NK-92 (cell line): Measurements from ENCODE around the gene ZNF546.
A peak's percentile ranks its signal among the peaks of the same experiment; 100 is the strongest.
"Not testable (repeated sequence)": the region's sequence is repeated elsewhere in the genome, so short reads cannot be mapped to it uniquely, and the experiment has no call there.

ENCODE experiments used
- DNase-seq: peaks from one replicate; lab custom pipeline; 2025; ENCODE audit not compliant: unreplicated experiment; lab: John Stamatoyannopoulos, UW

The ZNF546 gene

GRCh38 chr19:39996811-39997637, at the start of gene ZNF546:
TSS of gene ZNF546 (plus strand) at chr19:39997060. CDS start at chr19:39998327, 1,267 bp downstream.
- DNase-seq = peak; percentile 59

GRCh38 chr19:39949026-39949747, 47.7 kb upstream of the ZNF546 start:
- no peak for DNase-seq

- no peak for DNase-seq
These were observed 45.7 kb upstream of the ZNF546 start for GRCh38 chr19:39951065-39951650.

DNA sequence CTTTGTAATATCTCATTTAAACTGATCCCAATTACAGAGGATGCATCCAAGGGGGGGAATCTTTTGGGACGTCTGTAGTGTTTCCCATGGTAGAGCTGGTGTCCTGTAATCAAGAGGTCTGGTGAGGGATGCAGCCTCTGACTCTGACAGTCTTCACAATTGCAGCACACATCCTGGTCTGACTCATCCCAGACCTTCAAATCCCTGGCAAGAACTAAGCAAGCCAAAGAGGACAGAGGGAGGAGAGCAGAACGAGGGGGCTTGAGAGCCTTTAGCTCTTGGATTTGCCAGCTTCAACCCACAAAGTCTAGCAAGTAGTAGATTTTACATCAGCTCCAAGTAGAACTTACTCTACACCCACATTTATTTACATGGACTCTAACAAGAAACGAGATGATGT, 45.2 kb upstream of the ZNF546 start:
- DNase-seq = no peak

GRCh38 chr19:39953915-39954314, 42.9 kb upstream of the ZNF546 start:
- DNase-seq = no peak

DNA sequence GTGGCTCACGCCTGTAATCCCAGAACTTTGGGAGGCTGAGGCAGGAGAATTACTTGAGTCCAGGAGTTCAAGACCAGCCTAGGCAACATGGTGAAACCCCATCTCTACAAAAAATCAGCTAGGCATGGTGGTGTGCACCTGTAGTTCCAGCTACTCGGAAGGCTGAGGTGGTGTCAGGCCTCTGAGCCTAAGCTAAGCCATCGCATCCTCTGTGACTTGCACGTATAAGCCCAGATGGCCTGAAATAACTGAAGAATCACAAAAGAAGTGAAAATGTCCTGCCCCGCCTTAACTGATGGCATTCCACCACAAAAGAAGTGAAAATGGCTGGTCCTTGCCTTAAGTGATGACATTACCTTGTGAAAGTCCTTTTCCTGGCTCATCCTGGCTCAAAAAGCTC, 39.0 kb upstream of the ZNF546 start:
- not testable (repeated sequence) for DNase-seq

DNA sequence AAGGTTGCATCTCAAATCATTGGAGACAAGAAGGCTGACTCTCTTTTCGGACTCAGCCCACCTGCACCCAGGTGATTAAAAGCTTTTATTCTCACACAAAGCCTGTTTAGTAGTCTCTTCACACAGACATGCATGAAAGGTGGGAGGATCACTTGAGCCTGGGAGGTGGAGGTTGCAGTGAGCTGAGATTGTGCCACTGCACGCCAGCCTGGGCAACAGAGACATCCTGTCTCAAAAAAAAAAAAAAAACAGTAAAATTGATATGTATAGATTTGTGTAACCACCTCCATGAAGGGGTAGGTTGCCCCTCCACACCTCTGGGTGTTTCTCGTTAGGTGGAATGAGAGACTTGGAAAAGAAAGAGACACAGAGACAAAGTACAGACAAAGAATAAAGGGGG, 37.9 kb upstream of the ZNF546 start:
- not testable (repeated sequence) for DNase-seq

GRCh38 chr19:39959407-39959806, 37.5 kb upstream of the ZNF546 start:
- not testable (repeated sequence) for DNase-seq

DNA sequence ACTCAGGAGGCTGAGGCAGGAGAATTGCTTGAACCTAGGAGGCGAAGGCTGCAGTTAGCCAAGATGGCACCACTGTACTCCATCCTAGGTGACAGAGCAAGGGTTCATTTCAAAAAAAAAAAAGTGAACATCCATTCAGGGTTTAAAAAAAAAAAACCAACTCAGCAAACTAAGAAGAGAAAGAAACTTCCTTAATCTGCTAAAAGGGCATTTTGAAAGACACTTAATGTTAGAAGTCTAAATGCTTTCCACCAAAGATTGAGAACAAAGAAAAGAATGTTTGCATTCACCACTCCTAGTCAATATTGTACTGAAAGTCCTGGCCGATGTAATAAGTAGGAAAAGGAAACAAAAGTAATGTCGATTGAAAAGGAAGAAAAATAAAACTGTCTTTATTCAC, 33.0 kb upstream of the ZNF546 start:
- DNase-seq = no peak

- DNase-seq = no peak
These were observed 30.2 kb upstream of the ZNF546 start for GRCh38 chr19:39966617-39967016.

- no peak for DNase-seq
These were observed 29.3 kb upstream of the ZNF546 start for GRCh38 chr19:39967561-39967960.

DNA sequence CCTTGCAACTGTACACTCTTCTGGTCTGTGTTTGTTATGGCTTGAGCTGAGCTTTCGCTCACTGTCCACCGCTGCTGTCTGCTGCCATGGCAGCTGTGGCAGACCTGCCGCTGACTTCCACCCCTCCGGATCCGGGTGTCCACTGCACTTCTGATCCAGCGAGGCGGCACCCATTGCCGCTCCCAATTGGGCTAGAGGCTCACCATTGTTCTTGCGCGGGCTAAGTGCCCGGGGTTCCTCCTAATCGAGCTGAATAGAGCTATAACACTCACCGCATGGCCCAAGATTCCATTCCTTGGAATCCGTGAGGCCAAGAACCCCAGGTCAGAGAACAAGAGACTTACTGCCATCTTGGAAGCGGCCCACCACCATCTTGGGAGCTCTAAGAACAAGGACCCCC, 28.1 kb upstream of the ZNF546 start:
- no peak for DNase-seq

GRCh38 chr19:39969266-39969665, 27.6 kb upstream of the ZNF546 start:
- DNase-seq = no peak

GRCh38 chr19:39969681-39970424, 27.0 kb upstream of the ZNF546 start:
- DNase-seq = no peak

DNA sequence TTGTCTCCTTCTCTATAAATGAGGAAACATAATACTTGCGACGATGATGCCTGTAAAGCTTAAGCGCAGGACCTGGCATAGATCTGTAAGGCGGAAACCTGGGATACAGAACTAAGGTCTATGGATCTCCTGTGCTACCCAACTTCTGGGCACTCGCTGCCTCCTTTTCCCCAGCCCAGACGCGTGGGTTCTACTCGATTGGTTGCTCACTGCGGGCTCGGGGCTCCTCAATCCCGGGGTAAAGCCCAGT, 26.5 kb upstream of the ZNF546 start:
- DNase-seq = no peak

- DNase-seq = peak; percentile 82
These were observed 26.0 kb upstream of the ZNF546 start, which contains the start of gene PSMC4 for GRCh38 chr19:39970675-39971379. TSS of gene PSMC4 (plus strand) at chr19:39971165. CDS start at chr19:39971203, 38 bp downstream.

DNA sequence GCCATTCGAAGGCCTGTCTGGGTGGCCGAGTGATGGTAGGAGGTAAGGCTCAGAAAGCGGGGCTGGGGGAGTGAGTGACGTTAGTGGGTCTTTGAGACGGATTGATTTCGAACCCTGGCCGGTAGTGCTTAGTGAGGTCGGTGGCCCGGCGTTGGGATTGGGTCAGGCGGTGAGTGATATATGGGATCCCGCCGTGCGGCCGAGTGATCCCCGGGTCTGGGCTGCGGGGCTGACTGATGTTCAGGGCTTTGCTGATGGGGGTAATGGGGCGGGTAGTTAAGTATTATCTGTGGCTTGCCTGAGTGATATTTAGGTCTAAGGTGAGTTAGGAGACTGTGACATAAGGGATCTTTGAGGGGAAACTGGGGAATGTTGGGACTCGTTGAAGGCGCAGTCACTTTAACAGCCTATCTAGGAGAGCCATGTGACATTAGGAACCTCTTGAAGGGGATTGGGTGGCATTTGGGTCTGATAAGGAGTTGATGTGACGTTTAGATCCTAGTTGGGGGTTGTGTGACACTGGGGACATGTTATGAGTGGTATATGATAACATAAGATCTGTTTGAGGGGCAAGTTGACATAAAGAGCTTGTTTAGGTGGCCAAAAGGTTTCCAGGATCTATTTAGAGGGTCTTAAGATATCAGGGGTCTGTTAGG, 25.4 kb upstream of the ZNF546 start:
- no peak for DNase-seq

DNA sequence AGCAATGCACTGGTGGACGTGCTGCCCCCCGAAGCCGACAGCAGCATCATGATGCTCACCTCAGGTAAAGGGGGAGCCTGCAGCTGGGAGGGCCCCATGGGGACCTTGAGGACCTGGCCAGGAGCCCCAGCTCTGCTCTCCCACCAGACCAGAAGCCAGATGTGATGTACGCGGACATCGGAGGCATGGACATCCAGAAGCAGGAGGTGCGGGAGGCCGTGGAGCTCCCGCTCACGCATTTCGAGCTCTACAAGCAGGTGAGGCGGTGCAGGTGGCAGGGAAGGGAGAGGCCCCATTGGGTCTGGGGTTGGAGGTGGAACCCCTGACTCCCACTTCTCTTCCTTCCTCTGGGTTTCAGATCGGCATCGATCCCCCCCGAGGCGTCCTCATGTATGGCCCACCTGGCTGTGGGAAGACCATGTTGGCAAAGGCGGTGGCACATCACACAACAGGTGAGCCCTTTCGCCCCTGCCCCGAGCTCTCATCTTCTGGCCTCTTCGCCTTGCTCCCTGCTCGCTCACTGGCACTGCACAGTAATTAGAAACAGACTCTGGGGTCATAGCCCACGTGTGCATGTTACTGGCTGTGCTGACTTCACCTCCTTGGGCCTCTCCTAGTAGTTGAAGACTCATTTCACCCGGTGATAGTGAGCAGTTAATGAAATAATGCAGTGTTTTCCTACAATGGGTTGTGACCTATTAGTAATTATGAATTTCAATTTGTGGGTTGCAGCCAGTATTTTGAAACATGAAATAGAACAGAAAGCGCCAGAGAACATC, 22.3 kb upstream of the ZNF546 start:
- DNase-seq = no peak

DNA sequence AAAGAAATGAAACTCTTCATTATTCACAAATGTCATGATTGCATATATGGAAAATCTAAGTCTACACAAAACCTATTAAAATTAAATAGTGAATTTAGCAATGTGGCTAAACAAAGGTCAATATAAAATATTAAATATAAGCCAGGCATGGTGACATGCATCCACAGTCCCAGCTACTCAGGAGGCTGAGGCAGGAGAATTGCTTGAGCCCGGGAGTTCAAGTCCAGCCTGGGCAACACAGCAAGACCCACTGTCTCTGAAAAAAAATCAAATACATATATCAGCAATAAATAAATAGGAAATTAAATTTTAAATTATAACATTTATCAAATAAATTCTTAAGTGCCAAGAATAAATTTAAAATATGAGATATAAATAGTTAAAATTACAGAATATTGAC, 14.0 kb upstream of the ZNF546 start:
- no peak for DNase-seq
